Upper lobe of right lung (tissue), 1 donor: ENCODE results near the gene PDE4B. TPM values are rescaled to one million over a fixed set of nuclear protein-coding genes. Genes with fewer than 3 reads are reported as not detected.

Experiments
- ATAC-seq: fragments of 200-7000 bp; cut with Tn5 transposase; one replicate; pipeline ENCODE4 v1.9.1; 2020; ENCODE audit warnings: mild to moderate bottlenecking, moderate library complexity
- DNase-seq: peaks from one replicate; pipeline ENCODE4 v3.0.0-alpha.2; 2020
- H3K27ac ChIP-seq: fragments of 200-600 bp; one replicate; pipeline ENCODE4 v1.8.0; 2022
- H3K27me3 ChIP-seq: fragments of 200-600 bp; one replicate; pipeline ENCODE4 v1.8.0; 2022; ENCODE audit warnings: mild to moderate bottlenecking
- H3K36me3 ChIP-seq: fragments of 200-600 bp; one replicate; pipeline ENCODE4 v1.8.0; 2022
- H3K4me1 ChIP-seq: fragments of 200-600 bp; one replicate; pipeline ENCODE4 v1.8.0; 2022
- H3K4me3 ChIP-seq: fragments of 200-600 bp; one replicate; pipeline ENCODE4 v1.8.0; 2022; ENCODE audit warnings: mild to moderate bottlenecking
- H3K9me3 ChIP-seq: fragments of 200-600 bp; one replicate; pipeline ENCODE4 v1.8.0; 2022
- CTCF ChIP-seq: fragments of 200-600 bp; IDR thresholded peaks from one replicate; pipeline ENCODE4 v1.8.0; 2022; ENCODE audit warnings: antibody characterized with exemption
- intact Hi-C: fragments of 100-400 bp; cut with DNase I; formaldehyde crosslinking; loops from one replicate; pipeline ENCODE4 v1.11.0; 2022
- total RNA-seq: library from RNA; stranded (reverse); fragmentation: NEBNext Ultra II Directional; extraction: Animal tissue kit (Norgen Biotek cat#: 25700); gene quantifications from one replicate; pipeline ENCODE4 v1.2.1, GENCODE V29; 2021
- donor health status: DM: no; HTN: yes; CAD: no; lungs with severe emphysema.

PDE4B gene
- total RNA-seq, 1 donor from 2014 or later, result 14.3 TPM

DNA sequence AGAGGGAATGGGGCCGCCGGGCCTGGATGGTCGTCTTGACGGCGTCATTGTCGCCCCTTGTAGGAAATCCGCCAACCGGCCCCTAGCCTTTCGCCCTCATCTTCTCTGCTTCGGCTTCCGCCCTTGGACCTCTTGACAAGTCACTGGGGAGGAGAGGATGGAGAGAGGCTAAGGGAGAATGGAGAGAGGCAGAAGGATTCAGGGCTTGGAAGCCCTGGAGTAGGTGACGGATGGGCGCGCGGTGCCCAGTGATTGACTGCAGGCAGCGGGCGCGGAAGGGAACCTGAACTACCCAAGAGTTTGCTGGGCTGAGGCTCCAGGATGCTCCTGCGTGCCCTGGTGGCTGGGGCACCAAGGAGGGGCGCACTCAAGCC is 651 bp downstream of the PDE4B start:
- DNase-seq, result no peak
- peaks cover 40% of the 10 kb centered on the region for H3K27me3 ChIP-seq
- intact Hi-C loops, result no loop called here
- H3K4me3 ChIP-seq, result peak overlapping the region; percentile 37
- no peaks in the 10 kb centered on the region for H3K9me3 ChIP-seq
- ATAC-seq, result peak; percentile 6
- no peaks in the 10 kb centered on the region for H3K36me3 ChIP-seq
- TF ChIP-seq CTCF, result no peak
- H3K27ac ChIP-seq, result no peak overlapping the region
- peaks cover 3% of the 10 kb centered on the region for H3K4me1 ChIP-seq

GRCh38 chr1:65795311-65795710 is 2.6 kb downstream of the PDE4B start:
- intact Hi-C loops, result no loop called here
- H3K36me3 ChIP-seq, result no peaks in the 10 kb centered on the region
- H3K27ac ChIP-seq, result no peak overlapping the region
- no peak overlapping the region for H3K4me3 ChIP-seq
- H3K27me3 ChIP-seq, result peaks cover 40% of the 10 kb centered on the region
- no peaks in the 10 kb centered on the region for H3K9me3 ChIP-seq
- H3K4me1 ChIP-seq, result peaks cover 3% of the 10 kb centered on the region
- ATAC-seq, result no peak
- TF ChIP-seq CTCF, result no peak
- no peak for DNase-seq

DNA sequence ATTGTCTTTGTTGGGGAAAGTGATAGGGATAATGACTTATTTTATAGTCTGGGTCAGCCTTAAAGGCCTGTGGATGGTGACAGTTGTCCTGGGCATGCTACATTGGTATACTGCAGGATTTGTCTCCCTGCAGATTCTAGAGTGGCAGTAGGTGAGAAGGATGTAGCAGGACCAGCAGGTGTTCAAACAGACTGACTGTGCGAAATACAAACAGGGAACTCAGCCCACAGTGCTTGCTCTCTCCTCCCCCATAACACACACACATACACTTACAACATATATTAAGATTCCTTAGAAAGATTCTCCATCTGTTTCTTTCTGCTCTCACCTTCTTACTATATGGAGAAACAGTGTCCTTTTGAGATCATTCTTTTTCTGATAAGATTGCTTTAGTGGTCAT is 6.9 kb downstream of the PDE4B start:
- H3K4me1 ChIP-seq, result no peaks in the 10 kb centered on the region
- no peak overlapping the region for H3K4me3 ChIP-seq

GRCh38 chr1:65804584-65804983 is 11.9 kb downstream of the PDE4B start:
- ATAC-seq (no peak), DNase-seq (no peak)
- no peak for TF ChIP-seq CTCF
- Histone ChIP-seq H3K9me3 (no peaks in the 10 kb centered on the region), H3K27ac (no peak overlapping the region), H3K36me3 (no peaks in the 10 kb centered on the region), H3K4me3 (no peak overlapping the region), H3K4me1 (no peaks in the 10 kb centered on the region), H3K27me3 (no peaks in the 10 kb centered on the region)
- intact Hi-C loops, result no loop called here

More for the DNA sequence above, 6.9 kb downstream of the PDE4B start:
- no peak for TF ChIP-seq CTCF
- ATAC-seq (no peak), DNase-seq (no peak)
- Histone ChIP-seq H3K36me3 (no peaks in the 10 kb centered on the region), H3K9me3 (no peaks in the 10 kb centered on the region), H3K27ac (no peak overlapping the region), H3K27me3 (peaks cover 12% of the 10 kb centered on the region)
- intact Hi-C loops, result no loop called here

DNA sequence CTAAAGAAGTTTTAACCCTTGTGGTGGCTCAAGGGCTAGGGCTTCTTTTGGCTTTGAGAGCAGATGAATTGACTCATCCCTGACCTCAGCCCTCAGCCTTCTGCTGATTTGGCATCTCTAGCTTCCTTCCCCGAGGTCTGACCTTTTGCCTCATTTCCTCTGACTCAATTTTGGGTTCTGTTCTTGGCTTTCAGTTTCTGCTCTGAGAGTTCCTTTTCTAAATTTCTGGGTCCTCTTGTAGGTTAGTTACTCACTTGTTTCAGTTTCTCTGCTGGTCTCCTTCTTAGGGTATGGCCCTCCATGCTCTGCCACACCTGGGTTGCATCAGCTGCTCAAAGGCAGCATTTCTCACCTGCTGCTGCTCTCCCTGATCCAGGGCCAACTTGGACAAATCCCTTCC is 19.4 kb downstream of the PDE4B start:
- Histone ChIP-seq H3K9me3 (no peaks in the 10 kb centered on the region), H3K27ac (peak overlapping the region; percentile 48), H3K36me3 (no peaks in the 10 kb centered on the region), H3K27me3 (no peaks in the 10 kb centered on the region), H3K4me3 (no peak overlapping the region), H3K4me1 (peaks cover 6% of the 10 kb centered on the region)
- ATAC-seq (peak; percentile 97), DNase-seq (no peak)
- intact Hi-C loops, result no loop called here
- no peak for TF ChIP-seq CTCF

GRCh38 chr1:65813956-65814355 is 21.3 kb downstream of the PDE4B start:
- H3K4me3 ChIP-seq, result no peak overlapping the region
- H3K27ac ChIP-seq, result no peak overlapping the region
- H3K9me3 ChIP-seq, result no peaks in the 10 kb centered on the region
- no peaks in the 10 kb centered on the region for H3K36me3 ChIP-seq
- H3K4me1 ChIP-seq, result peaks cover 6% of the 10 kb centered on the region
- no peak for DNase-seq
- no peak for TF ChIP-seq CTCF
- no peaks in the 10 kb centered on the region for H3K27me3 ChIP-seq
- ATAC-seq, result no peak
- intact Hi-C loops, result no loop called here
